ENCODE measurements around the gene AGPAT2. TPM values are rescaled to one million over a fixed set of nuclear protein-coding genes. Genes with fewer than 3 reads are reported as not detected.
A peak's percentile ranks its signal among the peaks of the same experiment; 100 is the strongest.

AGPAT2 gene
- total RNA-seq, 2 donors from 2014 or later: 197 to 372 TPM

- peaks cover 12% of the 10 kb centered on the region for H3K4me1 ChIP-seq
- H3K9me3 ChIP-seq: no peaks in the 10 kb centered on the region
- no peak overlapping the region for H3K4me3 ChIP-seq
- H3K36me3 ChIP-seq: no peaks in the 10 kb centered on the region
- TF ChIP-seq CTCF (IDR thresholded peaks at IDR 0.05): no peak
- H3K27ac ChIP-seq: no peak overlapping the region
- DNase-seq: no peak
- intact Hi-C loops (cut with DNase I): no loop called here
- H3K9ac ChIP-seq (ENCODE audit: low read depth in 2 of 2, low read length in 2 of 2): no peak overlapping the region
- H3K27me3 ChIP-seq: peaks cover 3% of the 10 kb centered on the region
These were observed 14.4 kb upstream of the AGPAT2 start for GRCh38 chr9:136701668-136702053.

- H3K36me3 ChIP-seq: no peaks in the 10 kb centered on the region
- H3K27ac ChIP-seq: no peak overlapping the region
- no peak for TF ChIP-seq CTCF (IDR thresholded peaks at IDR 0.05)
- H3K4me3 ChIP-seq: no peak overlapping the region
- intact Hi-C loops (cut with DNase I): no loop called here
- H3K9me3 ChIP-seq: no peaks in the 10 kb centered on the region
- peaks cover 12% of the 10 kb centered on the region for H3K4me1 ChIP-seq
- DNase-seq: no peak
- H3K27me3 ChIP-seq: peaks cover 3% of the 10 kb centered on the region
- peak overlapping the region in 1 of 2 donors; percentile 35 for H3K9ac ChIP-seq (ENCODE audit: low read depth in 2 of 2, low read length in 2 of 2)
These were observed 13.9 kb upstream of the AGPAT2 start for GRCh38 chr9:136700959-136701667.

GRCh38 chr9:136700304-136700703, 13.0 kb upstream of the AGPAT2 start:
- H3K9me3 ChIP-seq: no peaks in the 10 kb centered on the region
- peaks cover 3% of the 10 kb centered on the region for H3K27me3 ChIP-seq
- no peak overlapping the region for H3K9ac ChIP-seq (ENCODE audit: low read depth in 2 of 2, low read length in 2 of 2)
- no peak overlapping the region for H3K4me3 ChIP-seq
- no peak for DNase-seq
- H3K4me1 ChIP-seq: peaks cover 19% of the 10 kb centered on the region
- intact Hi-C loops (cut with DNase I): no loop called here
- H3K27ac ChIP-seq: no peak overlapping the region
- TF ChIP-seq CTCF (IDR thresholded peaks at IDR 0.05): no peak
- no peaks in the 10 kb centered on the region for H3K36me3 ChIP-seq

- no peak for TF ChIP-seq CTCF (IDR thresholded peaks at IDR 0.05)
- DNase-seq: no peak
- peaks cover 29% of the 10 kb centered on the region for H3K4me1 ChIP-seq
- no peaks in the 10 kb centered on the region for H3K36me3 ChIP-seq
- no peak overlapping the region for H3K4me3 ChIP-seq
- intact Hi-C loops (cut with DNase I): no loop called here
- H3K27me3 ChIP-seq: peaks cover 3% of the 10 kb centered on the region
- no peak overlapping the region for H3K27ac ChIP-seq
- no peaks in the 10 kb centered on the region for H3K9me3 ChIP-seq
- H3K9ac ChIP-seq (ENCODE audit: low read depth in 2 of 2, low read length in 2 of 2): no peak overlapping the region
These were observed 11.5 kb upstream of the AGPAT2 start for GRCh38 chr9:136698635-136699246.

- no peaks in the 10 kb centered on the region for H3K36me3 ChIP-seq
- no peak for TF ChIP-seq CTCF (IDR thresholded peaks at IDR 0.05)
- H3K4me3 ChIP-seq: no peak overlapping the region
- H3K9ac ChIP-seq (ENCODE audit: low read depth in 2 of 2, low read length in 2 of 2): peak overlapping the region in 1 of 2 donors; percentile 2
- H3K27me3 ChIP-seq: peaks cover 3% of the 10 kb centered on the region
- H3K27ac ChIP-seq: no peak overlapping the region
- H3K9me3 ChIP-seq: no peaks in the 10 kb centered on the region
- DNase-seq: no peak
- intact Hi-C loops (cut with DNase I): no loop called here
- peaks cover 31% of the 10 kb centered on the region for H3K4me1 ChIP-seq
These were observed 10.7 kb upstream of the AGPAT2 start for GRCh38 chr9:136697821-136698526.

Data from colonic mucosa (tissue), 4 donors.